Measurements from ENCODE around the gene SUSD3. TPM values are rescaled to one million over a fixed set of nuclear protein-coding genes. Genes with fewer than 3 reads are reported as not detected.

The SUSD3 gene
- total RNA-seq, 2 experiments from 2014 or later, result 33.9 to 35.6 TPM

DNA sequence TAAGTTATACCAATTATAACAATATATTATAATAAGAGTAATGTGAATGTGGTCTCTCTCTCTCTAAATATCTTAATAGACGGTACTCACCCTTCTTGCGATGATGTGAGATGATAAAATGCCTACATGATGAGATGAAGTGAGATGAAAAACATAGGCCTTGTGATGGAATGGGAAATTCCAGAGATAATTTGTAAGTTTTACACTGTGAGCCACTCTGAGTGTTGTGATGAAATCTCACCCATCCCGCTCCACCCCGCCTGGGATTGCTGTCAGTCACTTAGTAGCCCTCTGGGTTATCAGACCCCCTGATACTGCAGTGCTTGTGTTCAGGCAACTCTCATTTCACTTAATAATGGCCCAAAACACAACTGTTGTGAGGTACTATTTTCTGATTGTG is 10.5 kb downstream of the SUSD3 start:
- Mint-ChIP-seq H3K4me1 (ENCODE audit: low read depth) (peaks cover 92% of the 10 kb centered on the region), H3K27ac (peak overlapping the region; percentile 100), H3K4me3 (no peak overlapping the region), H3K36me3 (ENCODE audit: low read depth) (peaks cover 93% of the 10 kb centered on the region), H3K27me3 (no peaks in the 10 kb centered on the region), H3K9me3 (no peaks in the 10 kb centered on the region)
- DNase-seq (no peak), ATAC-seq (ENCODE audit: poor library complexity) (no peak)
- no peak overlapping the region for H3K27ac ChIP-seq (ENCODE audit: low read depth in 1 of 2, low read length in 2 of 2)
- H3K27me3 ChIP-seq (ENCODE audit: control insufficient read depth in 1 of 2, insufficient read depth in 2 of 2, low read length in 2 of 2), result no peaks in the 10 kb centered on the region
- H3K36me3 ChIP-seq (ENCODE audit: insufficient read depth, low read length), result peaks cover 58% of the 10 kb centered on the region
- TF ChIP-seq, protein P1, sequence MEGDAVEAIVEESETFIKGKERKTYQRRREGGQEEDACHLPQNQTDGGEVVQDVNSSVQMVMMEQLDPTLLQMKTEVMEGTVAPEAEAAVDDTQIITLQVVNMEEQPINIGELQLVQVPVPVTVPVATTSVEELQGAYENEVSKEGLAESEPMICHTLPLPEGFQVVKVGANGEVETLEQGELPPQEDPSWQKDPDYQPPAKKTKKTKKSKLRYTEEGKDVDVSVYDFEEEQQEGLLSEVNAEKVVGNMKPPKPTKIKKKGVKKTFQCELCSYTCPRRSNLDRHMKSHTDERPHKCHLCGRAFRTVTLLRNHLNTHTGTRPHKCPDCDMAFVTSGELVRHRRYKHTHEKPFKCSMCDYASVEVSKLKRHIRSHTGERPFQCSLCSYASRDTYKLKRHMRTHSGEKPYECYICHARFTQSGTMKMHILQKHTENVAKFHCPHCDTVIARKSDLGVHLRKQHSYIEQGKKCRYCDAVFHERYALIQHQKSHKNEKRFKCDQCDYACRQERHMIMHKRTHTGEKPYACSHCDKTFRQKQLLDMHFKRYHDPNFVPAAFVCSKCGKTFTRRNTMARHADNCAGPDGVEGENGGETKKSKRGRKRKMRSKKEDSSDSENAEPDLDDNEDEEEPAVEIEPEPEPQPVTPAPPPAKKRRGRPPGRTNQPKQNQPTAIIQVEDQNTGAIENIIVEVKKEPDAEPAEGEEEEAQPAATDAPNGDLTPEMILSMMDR (IDR thresholded peaks at IDR 0.05), result no peak
- CTCF ChIA-PET, result interaction anchor here (1.3 kb wide), 1 partner anchor 112 kb away, joined by 4 read pairs; no protein-coding TSS in a partner anchor
- H3K4me1 ChIP-seq (ENCODE audit: insufficient read depth, low read length), result peaks cover 76% of the 10 kb centered on the region
- H3K4me3 ChIP-seq (ENCODE audit: low read length), result no peak overlapping the region
- no peaks in the 10 kb centered on the region for H3K9me3 ChIP-seq (ENCODE audit: control insufficient read depth in 1 of 2, insufficient read depth in 1 of 2, low read length in 2 of 2)
- intact Hi-C loops (cut with DNase I, micrococcal nuclease), result no loop called here
- POLR2A ChIA-PET, result interaction anchor here (0.6 to 1.2 kb wide), 2 partner anchors 8 to 12 kb away, joined by 3 read pairs; no protein-coding TSS in a partner anchor

GRCh38 chr9:93071464-93071863 is 13.0 kb downstream of the SUSD3 start:
- Mint-ChIP-seq H3K9me3 (no peaks in the 10 kb centered on the region), H3K4me3 (peak overlapping the region; percentile 42), H3K4me1 (ENCODE audit: low read depth) (peaks cover 83% of the 10 kb centered on the region), H3K36me3 (ENCODE audit: low read depth) (peaks cover 90% of the 10 kb centered on the region), H3K27me3 (no peaks in the 10 kb centered on the region), H3K27ac (peak overlapping the region; percentile 83)
- Histone ChIP-seq H3K27me3 (ENCODE audit: control insufficient read depth in 1 of 2, insufficient read depth in 2 of 2, low read length in 2 of 2) (no peaks in the 10 kb centered on the region), H3K4me1 (ENCODE audit: insufficient read depth, low read length) (peaks cover 69% of the 10 kb centered on the region), H3K27ac (ENCODE audit: low read depth in 1 of 2, low read length in 2 of 2) (peak overlapping the region in 1 of 2 donors; percentile 9), H3K9me3 (ENCODE audit: control insufficient read depth in 1 of 2, insufficient read depth in 1 of 2, low read length in 2 of 2) (no peaks in the 10 kb centered on the region), H3K4me3 (ENCODE audit: low read length) (no peak overlapping the region), H3K36me3 (ENCODE audit: insufficient read depth, low read length) (peaks cover 54% of the 10 kb centered on the region)
- ChIA-PET POLR2A (interaction anchor here (1.0 to 2.4 kb wide), 6 partner anchors 10 to 43 kb away, joined by 3 to 12 read pairs (median 4); partner anchors contain the start of gene CARD19), CTCF (no interaction called here)
- intact Hi-C loops (cut with DNase I, micrococcal nuclease), result no loop called here
- peak; percentile 71 for ATAC-seq (ENCODE audit: poor library complexity)
- TF ChIP-seq, protein P1 (IDR thresholded peaks at IDR 0.05), result no peak
- peak in 4 of 14 experiments; percentile 22 to 55 (median 36) for DNase-seq

- H3K4me1 ChIP-seq (ENCODE audit: insufficient read depth, low read length), result peaks cover 76% of the 10 kb centered on the region
- Mint-ChIP-seq H3K9me3 (no peaks in the 10 kb centered on the region), H3K4me3 (peak overlapping the region; percentile 60), H3K27ac (peak overlapping the region; percentile 80), H3K36me3 (ENCODE audit: low read depth) (peaks cover 91% of the 10 kb centered on the region), H3K4me1 (ENCODE audit: low read depth) (peaks cover 83% of the 10 kb centered on the region), H3K27me3 (no peaks in the 10 kb centered on the region)
- H3K27ac ChIP-seq (ENCODE audit: low read depth in 1 of 2, low read length in 2 of 2), result peak overlapping the region in 1 of 2 donors; percentile 9
- ChIA-PET CTCF (interaction anchor here (0.7 kb wide), 1 partner anchor 58 kb away, joined by 4 read pairs; no protein-coding TSS in a partner anchor), POLR2A (interaction anchor here (1.0 to 2.4 kb wide), 4 partner anchors 9 to 44 kb away, joined by 3 to 12 read pairs (median 8); partner anchors contain the start of gene CARD19)
- DNase-seq (peak in 5 of 14 experiments; percentile 23 to 70 (median 52)), ATAC-seq (ENCODE audit: poor library complexity) (peak; percentile 48)
- no peak overlapping the region for H3K4me3 ChIP-seq (ENCODE audit: low read length)
- peaks cover 63% of the 10 kb centered on the region for H3K36me3 ChIP-seq (ENCODE audit: insufficient read depth, low read length)
- no peaks in the 10 kb centered on the region for H3K9me3 ChIP-seq (ENCODE audit: control insufficient read depth in 1 of 2, insufficient read depth in 1 of 2, low read length in 2 of 2)
- H3K27me3 ChIP-seq (ENCODE audit: control insufficient read depth in 1 of 2, insufficient read depth in 2 of 2, low read length in 2 of 2), result no peaks in the 10 kb centered on the region
- TF ChIP-seq, protein P1 (IDR thresholded peaks at IDR 0.05), result no peak
- intact Hi-C loops (cut with DNase I, micrococcal nuclease), result no loop called here
Measured at GRCh38 chr9:93072383-93072795, 13.9 kb downstream of the SUSD3 start.

Measured in CD4-positive, alpha-beta T cell (primary cell).